Loucy (cell line): ENCODE data around the gene DUS2.

Experiments
- CTCF ChIP-seq: fragments of 200-600 bp; sonication (generic); conservative IDR thresholded peaks from 2 replicates; pipeline ENCODE4 v1.5.1; 2014; ENCODE audit warnings: mild to moderate bottlenecking, antibody characterized with exemption, low read length
- EZH2phosphoT487 ChIP-seq: fragments of 200-600 bp; IDR thresholded peaks from 2 replicates; pipeline ENCODE4 v1.6.1; 2018; ENCODE audit warnings: antibody characterized with exemption, mild to moderate bottlenecking, moderate library complexity, borderline replicate concordance

- TF ChIP-seq CTCF (no peak), EZH2phosphoT487 (no peak)
These were observed 26.4 kb upstream of the DUS2 start for GRCh38 chr16:67996666-67997065.
